ENCODE results near the gene RASL10A.

- TF ChIP-seq EZH2 (IDR thresholded peaks at IDR 0.05; ENCODE audit: insufficient read depth, poor library complexity, severe bottlenecking) (no peak), EZH2phosphoT487 (IDR thresholded peaks at IDR 0.05; ENCODE audit: insufficient read depth, low read depth) (no peak)
Observed at GRCh38 chr22:29348041-29348440, 32.5 kb upstream of the RASL10A start.

All from GM23248 (cell line).